Activated CD4-positive, alpha-beta T cell treated with anti-CD3 and anti-CD28 coated beads for 24 hours (primary cell): Measurements from ENCODE around the gene PRAMEF5.
"Not testable (repeated sequence)": the region's sequence is repeated elsewhere in the genome, so short reads cannot be mapped to it uniquely, and the experiment has no call there.

Experiments used
- DNase-seq, 2 donors: peaks; one replicate each; pipeline ENCODE4 v3.0.0-alpha.2; 2020; ENCODE audit warnings: low read depth in 2 of 2

PRAMEF5 gene

DNA sequence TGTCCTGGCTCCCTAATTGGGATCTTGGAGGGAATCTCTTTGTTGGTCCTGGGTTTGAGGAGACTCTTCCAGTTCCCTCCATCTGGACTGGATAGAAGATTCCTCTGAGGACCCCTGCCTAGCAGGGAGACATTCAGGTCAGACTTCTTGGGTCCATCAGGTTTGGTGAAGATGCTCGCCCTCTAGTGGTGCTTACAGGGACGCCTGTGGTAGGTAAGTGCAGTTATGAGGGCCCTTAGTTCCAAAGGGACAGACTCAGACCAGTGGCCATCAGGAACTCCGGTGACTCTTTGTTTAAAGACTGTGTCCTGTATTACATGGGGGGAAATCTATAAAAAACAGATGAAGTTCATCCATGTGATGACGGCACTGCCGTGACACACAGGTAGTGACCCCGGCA is 23.0 kb downstream of the PRAMEF5 start:
- DNase-seq, result not testable (repeated sequence)

DNA sequence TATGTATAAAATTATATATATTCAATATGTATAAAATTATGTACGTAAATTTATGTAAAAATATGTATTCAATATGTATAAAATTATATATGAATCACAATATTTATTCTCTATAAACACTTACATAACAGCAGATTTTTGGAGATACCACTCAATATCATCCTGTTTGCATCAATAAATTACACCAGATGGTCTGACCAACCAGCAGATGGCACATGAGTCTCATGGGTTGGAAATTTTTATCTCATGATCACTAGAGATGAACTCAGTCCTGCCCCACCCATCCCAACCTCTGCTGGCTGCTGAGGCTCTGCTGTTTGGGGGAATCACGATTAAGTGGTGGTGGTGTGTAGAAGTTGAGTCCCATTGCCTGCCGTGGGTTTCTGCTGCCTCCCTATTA is 25.6 kb downstream of the PRAMEF5 start:
- not testable (repeated sequence) for DNase-seq

DNA sequence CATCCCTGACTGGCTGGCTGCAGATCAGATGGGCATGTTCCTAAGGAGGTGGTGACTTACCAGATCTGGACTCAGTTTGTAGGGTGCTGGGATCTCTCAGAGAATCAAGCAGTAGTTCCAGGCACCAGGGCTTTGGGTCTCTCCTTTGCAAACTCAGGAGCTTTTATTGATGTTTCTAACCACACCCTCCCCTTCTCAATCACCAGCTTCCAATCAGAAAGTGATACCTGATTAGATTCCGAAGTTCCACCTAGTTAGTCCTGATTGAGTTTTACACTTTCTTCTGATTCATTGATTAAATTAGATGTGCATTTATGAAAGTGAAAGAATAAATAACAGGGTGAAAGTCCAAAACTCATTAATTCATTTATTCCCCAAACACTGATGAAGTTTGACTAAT is 31.0 kb downstream of the PRAMEF5 start, which contains the start of gene PRAMEF8:
PRAMEF8 (minus strand) TSS at position 101 of the 400 bp plus-strand sequence. CDS start 1,046 bp downstream, outside the sequence.
- DNase-seq, result not testable (repeated sequence)

DNA sequence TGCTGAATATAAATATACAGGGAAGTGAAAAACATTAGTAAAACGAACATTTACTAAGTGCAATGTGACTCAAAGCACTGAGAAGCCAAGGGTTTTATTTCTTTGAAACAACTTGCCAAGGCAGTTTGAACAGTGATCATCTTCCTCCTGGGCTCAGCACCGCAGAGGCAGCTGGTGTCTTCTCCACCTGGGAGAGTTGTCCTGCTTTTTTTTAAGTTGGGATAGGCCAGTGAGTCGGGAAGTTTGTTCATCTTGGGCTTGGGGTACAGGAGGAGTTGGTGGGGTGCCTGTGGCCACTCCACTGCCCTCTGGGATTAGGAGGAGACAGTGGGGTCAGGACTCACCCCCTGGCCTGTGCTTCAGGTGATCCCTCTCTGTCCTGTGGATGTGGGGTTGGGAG is 35.0 kb downstream of the PRAMEF5 start:
- DNase-seq, result not testable (repeated sequence)

DNA sequence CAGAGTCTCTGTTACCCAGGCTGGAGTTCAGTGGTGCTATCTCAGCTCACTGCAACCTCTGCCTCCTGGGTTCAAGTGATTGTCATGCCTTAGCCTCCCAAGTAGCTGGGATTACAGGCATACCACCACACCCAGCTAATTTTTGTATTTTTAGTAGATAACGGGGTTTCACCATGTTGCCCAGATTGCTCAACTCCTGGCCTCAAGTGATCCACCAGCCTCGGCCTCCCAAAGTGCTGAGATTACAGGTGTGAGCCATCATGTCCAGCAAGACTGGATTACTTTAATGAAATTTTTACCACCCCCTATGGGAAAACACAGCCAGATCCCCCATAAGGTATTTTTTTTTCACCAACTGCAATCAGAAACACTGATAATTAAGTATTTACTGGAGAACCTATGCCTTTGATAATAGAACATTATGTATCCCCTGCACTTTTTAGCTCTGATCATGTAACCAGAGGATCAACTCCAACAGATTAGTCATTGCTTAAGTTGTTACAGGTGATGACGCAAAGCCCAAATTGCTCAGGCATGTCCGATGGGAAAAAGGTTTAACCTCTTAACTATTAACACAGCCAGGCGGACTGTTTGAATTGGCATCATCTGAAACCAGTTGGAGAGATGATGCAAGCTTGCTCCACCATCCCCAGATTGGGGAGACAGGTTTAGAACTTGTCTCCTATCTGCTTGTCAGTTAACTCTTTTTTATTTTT is 43.4 kb downstream of the PRAMEF5 start:
- not testable (repeated sequence) for DNase-seq

DNA sequence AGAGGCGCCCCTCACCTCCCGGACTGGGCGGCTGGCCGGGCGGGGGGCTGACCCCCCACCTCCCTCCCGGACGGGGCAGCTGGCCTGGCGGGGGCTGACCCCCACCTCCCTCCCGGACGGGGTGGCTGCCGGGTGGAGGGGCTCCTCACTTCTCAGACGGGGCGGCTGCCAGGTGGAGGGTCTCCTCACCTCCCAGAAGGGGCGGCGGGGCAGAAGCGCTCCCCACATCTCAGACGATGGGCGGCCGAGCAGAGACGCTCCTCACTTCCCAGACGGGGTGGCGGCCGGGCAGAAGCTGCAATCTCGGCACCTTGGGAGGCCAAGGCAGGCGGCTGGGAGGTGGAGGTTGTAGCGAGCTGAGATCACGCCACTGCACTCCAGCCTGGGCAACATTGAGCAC is 44.7 kb downstream of the PRAMEF5 start:
- DNase-seq, result not testable (repeated sequence)

DNA sequence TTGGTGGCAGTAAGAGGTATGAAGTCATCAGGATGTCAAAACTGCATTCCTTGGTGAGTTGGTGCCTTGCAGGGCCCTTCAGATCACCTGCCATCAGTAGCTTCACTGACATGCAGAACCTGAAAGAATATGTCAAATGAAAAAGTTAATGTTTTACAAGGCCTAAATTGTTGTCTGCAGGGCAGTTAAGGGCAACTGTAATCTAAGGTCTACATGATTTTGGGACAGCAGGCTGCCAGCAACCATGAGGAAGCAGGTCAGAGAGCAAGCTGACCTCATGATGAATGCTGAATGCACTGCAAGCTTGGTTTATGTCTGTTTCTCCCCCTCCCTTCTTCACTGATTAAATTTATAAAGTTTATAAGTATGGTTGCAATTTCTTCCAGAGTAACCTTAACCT is 48.2 kb downstream of the PRAMEF5 start:
- not testable (repeated sequence) for DNase-seq

DNA sequence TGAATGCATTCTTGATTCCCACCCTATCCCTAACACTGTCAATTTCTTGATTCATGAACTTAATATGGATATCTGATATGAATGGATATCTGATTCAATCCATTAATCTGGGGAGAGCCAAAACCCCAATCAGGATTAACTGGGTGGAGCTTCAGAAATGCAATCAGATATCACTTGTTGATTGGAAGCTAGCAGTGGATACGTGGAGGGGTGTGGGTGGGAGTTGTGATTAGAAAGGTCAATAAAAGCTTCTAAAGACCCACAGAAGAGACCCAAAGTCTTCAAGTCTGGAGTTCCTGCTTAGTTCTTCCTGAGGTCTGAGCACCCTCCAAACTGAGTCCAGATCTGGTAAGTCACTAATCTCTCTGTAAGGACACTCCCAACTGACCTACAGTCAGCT is 49.2 kb downstream of the PRAMEF5 start, which contains the start of gene PRAMEF33:
PRAMEF33 (plus strand) TSS at position 301 of the 400 bp plus-strand sequence. CDS start 2,416 bp downstream, outside the sequence.
- not testable (repeated sequence) for DNase-seq
